ENCODE results near the gene FAM124A. TPM values are rescaled to one million over a fixed set of nuclear protein-coding genes. Genes with fewer than 3 reads are reported as not detected.

FAM124A gene
- total RNA-seq, 4 donors from 2014 or later: 0.35 to 3.2 (median 1.5) TPM

DNA sequence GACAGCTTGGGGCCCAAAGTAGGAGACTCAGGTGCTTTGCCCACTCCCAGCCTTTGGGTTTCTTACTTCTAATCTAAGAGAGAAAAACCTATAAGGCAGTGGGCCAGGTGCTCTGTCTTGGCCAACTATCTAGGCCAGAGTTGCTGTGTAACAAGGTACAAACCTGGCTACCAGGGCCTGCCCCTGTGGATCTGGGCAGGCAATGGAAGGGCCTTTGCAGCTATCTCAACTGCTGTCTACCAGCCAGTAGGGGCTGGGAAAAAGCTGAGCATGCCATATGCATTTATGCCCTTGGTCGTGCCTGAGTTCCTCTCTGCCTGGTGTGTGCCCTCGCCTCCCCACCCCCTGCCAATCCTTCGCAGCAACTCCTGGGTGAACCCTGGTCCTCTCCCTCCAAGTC lies 100.6 kb downstream of the FAM124A start:
- DNase-seq: no peak
- H3K4me1 ChIP-seq: no peaks in the 10 kb centered on the region
- no peak overlapping the region for H3K4me3 ChIP-seq
- H3K9me3 ChIP-seq: no peaks in the 10 kb centered on the region
- no peaks in the 10 kb centered on the region for H3K27me3 ChIP-seq
- H3K36me3 ChIP-seq: no peaks in the 10 kb centered on the region
- H3K27ac ChIP-seq: no peak overlapping the region
- no peak for TF ChIP-seq POLR2A (IDR thresholded peaks at IDR 0.05)
- TF ChIP-seq, protein P1, sequence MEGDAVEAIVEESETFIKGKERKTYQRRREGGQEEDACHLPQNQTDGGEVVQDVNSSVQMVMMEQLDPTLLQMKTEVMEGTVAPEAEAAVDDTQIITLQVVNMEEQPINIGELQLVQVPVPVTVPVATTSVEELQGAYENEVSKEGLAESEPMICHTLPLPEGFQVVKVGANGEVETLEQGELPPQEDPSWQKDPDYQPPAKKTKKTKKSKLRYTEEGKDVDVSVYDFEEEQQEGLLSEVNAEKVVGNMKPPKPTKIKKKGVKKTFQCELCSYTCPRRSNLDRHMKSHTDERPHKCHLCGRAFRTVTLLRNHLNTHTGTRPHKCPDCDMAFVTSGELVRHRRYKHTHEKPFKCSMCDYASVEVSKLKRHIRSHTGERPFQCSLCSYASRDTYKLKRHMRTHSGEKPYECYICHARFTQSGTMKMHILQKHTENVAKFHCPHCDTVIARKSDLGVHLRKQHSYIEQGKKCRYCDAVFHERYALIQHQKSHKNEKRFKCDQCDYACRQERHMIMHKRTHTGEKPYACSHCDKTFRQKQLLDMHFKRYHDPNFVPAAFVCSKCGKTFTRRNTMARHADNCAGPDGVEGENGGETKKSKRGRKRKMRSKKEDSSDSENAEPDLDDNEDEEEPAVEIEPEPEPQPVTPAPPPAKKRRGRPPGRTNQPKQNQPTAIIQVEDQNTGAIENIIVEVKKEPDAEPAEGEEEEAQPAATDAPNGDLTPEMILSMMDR (IDR thresholded peaks at IDR 0.05): no peak

DNA sequence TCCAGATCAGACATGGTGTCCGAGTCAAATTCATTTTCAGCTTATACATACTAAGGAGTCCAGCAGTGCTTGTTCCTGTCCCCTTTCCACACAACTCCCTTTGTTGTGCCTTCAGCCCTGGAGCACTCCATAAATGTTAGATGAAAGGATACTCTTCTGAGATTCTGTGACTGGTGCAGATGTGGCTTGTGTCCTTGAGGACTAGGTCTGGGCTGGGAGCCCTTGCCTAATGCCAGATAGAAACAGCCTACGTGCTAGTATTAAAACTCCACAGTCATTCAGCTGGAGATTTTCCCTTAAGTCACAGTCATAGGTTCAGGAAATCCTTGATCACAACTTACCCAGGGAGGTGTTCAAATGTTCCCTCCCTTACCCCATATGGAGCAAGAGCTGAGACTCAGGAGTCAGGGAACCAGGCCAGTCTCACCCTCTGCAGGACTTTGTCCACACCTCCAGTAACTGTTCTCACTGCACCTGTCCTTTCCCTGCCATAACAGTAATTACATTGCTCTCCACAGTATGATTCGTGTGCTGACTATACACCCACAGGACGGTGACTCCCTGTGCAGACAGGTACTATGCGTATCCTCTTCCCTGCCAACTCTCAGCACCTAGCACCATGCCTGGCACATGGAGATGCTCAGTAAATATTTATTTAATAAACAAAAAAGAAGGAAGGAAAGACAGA lies 101.8 kb downstream of the FAM124A start:
- H3K36me3 ChIP-seq: no peaks in the 10 kb centered on the region
- H3K9me3 ChIP-seq: no peaks in the 10 kb centered on the region
- H3K27ac ChIP-seq: no peak overlapping the region
- DNase-seq: no peak
- H3K4me1 ChIP-seq: no peaks in the 10 kb centered on the region
- TF ChIP-seq POLR2A (IDR thresholded peaks at IDR 0.05): no peak
- TF ChIP-seq, protein P1 (IDR thresholded peaks at IDR 0.05): no peak
- no peak overlapping the region for H3K4me3 ChIP-seq
- no peaks in the 10 kb centered on the region for H3K27me3 ChIP-seq

DNA sequence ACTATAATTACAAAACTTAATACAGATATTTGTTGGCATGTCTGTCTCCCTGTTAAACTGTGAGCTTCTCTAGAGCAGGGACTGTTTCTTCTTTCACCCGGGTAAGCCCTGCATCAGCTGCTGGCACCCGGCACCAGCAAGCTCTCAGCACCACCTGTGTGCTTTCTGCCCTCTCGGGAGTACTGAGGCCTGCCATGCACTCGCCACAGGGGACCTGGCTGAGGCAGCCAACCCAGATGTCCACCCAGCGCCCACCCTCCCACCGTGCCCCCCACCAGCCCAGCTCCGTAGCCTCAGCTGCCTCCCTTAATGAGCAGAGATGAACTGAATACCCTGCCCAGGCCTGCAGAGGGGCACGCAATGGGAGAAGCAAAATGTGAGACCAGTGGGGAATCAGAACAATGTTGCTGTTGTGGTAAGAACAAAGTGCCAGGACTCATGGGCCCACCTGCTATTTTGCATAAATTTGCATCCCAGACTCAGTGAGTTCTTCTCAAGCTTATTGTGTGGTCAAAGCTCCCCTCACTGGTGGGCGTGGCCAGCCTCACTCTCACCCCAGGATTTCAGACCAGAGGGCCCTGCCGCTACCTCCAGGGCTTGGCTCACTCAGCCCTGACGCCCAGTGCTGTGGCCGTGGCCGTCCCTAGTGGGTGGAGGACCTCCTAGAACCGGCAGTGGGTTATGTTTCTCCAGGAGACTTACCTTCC lies 102.7 kb downstream of the FAM124A start:
- DNase-seq: no peak
- H3K27ac ChIP-seq: no peak overlapping the region
- H3K36me3 ChIP-seq: no peaks in the 10 kb centered on the region
- H3K4me1 ChIP-seq: no peaks in the 10 kb centered on the region
- TF ChIP-seq, protein P1 (IDR thresholded peaks at IDR 0.05): no peak
- TF ChIP-seq POLR2A (IDR thresholded peaks at IDR 0.05): no peak
- no peak overlapping the region for H3K4me3 ChIP-seq
- no peaks in the 10 kb centered on the region for H3K9me3 ChIP-seq
- no peaks in the 10 kb centered on the region for H3K27me3 ChIP-seq

DNA sequence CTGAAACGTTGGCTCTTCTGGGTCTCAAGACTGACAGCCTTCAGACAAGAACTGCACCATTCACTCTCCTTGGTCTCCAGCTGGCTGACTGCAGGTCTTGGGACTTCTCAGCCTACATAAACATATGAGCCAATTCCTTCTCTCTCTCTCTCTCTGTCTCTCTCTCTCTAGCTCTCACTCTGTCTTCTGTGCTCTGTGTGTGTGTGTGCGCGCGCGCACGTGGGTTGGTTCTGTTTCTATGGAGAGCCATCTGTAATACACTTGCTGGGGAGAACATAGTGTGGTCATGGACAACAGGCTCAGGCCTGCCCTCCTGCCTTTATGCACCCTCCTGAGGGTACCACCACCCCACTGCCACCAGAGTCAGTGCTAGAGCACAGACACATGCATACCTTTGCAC lies 103.6 kb downstream of the FAM124A start:
- DNase-seq: no peak
- no peaks in the 10 kb centered on the region for H3K9me3 ChIP-seq
- H3K4me1 ChIP-seq: no peaks in the 10 kb centered on the region
- H3K4me3 ChIP-seq: no peak overlapping the region
- no peak overlapping the region for H3K27ac ChIP-seq
- TF ChIP-seq POLR2A (IDR thresholded peaks at IDR 0.05): no peak
- TF ChIP-seq, protein P1 (IDR thresholded peaks at IDR 0.05): no peak
- H3K27me3 ChIP-seq: no peaks in the 10 kb centered on the region
- no peaks in the 10 kb centered on the region for H3K36me3 ChIP-seq

DNA sequence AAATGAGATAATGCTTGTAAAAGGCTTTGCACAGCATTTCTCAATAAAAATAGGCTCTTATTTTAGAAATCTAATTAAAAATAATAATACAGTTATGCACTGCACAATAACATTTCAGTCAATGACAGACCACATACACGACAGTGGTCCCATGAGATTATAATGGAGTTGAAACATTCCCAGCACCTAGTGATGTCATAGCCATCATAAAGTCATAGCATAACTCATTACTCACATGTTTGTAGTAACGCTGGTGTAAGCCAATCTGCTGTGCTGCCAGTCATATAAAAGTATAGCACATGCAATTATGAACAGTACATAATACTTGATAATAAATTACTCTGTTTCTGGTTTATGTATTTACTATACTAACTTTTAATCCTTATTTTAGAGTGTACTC lies 104.6 kb downstream of the FAM124A start:
- no peaks in the 10 kb centered on the region for H3K36me3 ChIP-seq
- DNase-seq: no peak
- no peaks in the 10 kb centered on the region for H3K27me3 ChIP-seq
- H3K4me3 ChIP-seq: no peak overlapping the region
- no peak overlapping the region for H3K27ac ChIP-seq
- H3K4me1 ChIP-seq: no peaks in the 10 kb centered on the region
- no peak for TF ChIP-seq POLR2A (IDR thresholded peaks at IDR 0.05)
- TF ChIP-seq, protein P1 (IDR thresholded peaks at IDR 0.05): no peak
- H3K9me3 ChIP-seq: no peaks in the 10 kb centered on the region
